OCI-LY3 (cell line): ENCODE data around the gene FXR2.
A peak's percentile ranks its signal among the peaks of the same experiment; 100 is the strongest.

ENCODE experiments used
- H2AFZ ChIP-seq: fragments of 200-600, 300-600 bp; shearing (Covaris generic); 2 replicates; pipeline ENCODE4 v1.6.0; 2014; ENCODE audit warnings: antibody characterized with exemption, low read depth, low read length
- H3K27ac ChIP-seq: fragments of 200-600, 300-600 bp; sonication (generic); 2 replicates; pipeline ENCODE4 v1.5.1; 2014; ENCODE audit warnings: mild to moderate bottlenecking, low read length, moderate library complexity, mixed read lengths
- H3K27me3 ChIP-seq: fragments of 200-600, 300-600 bp; sonication (generic); 2 replicates; pipeline ENCODE4 v1.6.1; 2014; ENCODE audit warnings: low read depth, low read length, mixed read lengths
- H3K36me3 ChIP-seq: fragments of 200-600, 300-600 bp; sonication (generic); replicated peaks from 2 replicates; pipeline ENCODE3; 2014; ENCODE audit warnings: low read depth, low read length, mixed read lengths
- H3K4me1 ChIP-seq: fragments of 300-600, 200-600 bp; sonication (generic); 2 replicates; pipeline ENCODE4 v1.6.1; 2014; ENCODE audit warnings: low read length, mixed read lengths
- H3K4me2 ChIP-seq: fragments of 200-600, 300-600 bp; sonication (generic); 2 replicates; pipeline ENCODE4 v1.6.1; 2014; ENCODE audit warnings: low read length, mixed read lengths
- H3K4me3 ChIP-seq: fragments of 300-600, 200-600 bp; sonication (generic); 2 replicates; pipeline ENCODE4 v1.5.1; 2014; ENCODE audit warnings: antibody characterized with exemption, mild to moderate bottlenecking, low read length, moderate library complexity
- H3K79me2 ChIP-seq: fragments of 300-600, 200-600 bp; shearing (Covaris generic); 2 replicates; pipeline ENCODE4 v1.6.1; 2014; ENCODE audit warnings: mild to moderate bottlenecking, low read length, mixed read lengths
- H3K9ac ChIP-seq: fragments of 300-600, 200-600 bp; shearing (Covaris generic); 2 replicates; pipeline ENCODE4 v1.6.0; 2014; ENCODE audit warnings: mild to moderate bottlenecking, low read length, moderate library complexity
- H3K9me3 ChIP-seq: fragments of 200-600, 300-600 bp; shearing (Covaris generic); 2 replicates; pipeline ENCODE4 v1.6.1; 2014; ENCODE audit warnings: low read length, mixed read lengths; ENCODE audit not compliant: insufficient read depth
- H4K20me1 ChIP-seq: fragments of 200-600, 300-600 bp; sonication (generic); 2 replicates; pipeline ENCODE4 v1.6.1; 2016; ENCODE audit warnings: low read length, mixed read lengths; ENCODE audit not compliant: insufficient read depth
- EZH2phosphoT487 ChIP-seq: fragments of 200-600 bp; shearing (Covaris generic); IDR thresholded peaks from 2 replicates; pipeline ENCODE4 v1.6.1; 2018; ENCODE audit warnings: antibody characterized with exemption, mixed run types, low read depth
- TF ChIP-seq, protein P1 (sequence below): fragments of 200-600, 300-600 bp; sonication (generic); IDR thresholded peaks from 2 replicates; pipeline ENCODE4 v1.5.1; 2014; ENCODE audit warnings: antibody characterized with exemption, low read length, low read depth

Gene FXR2

DNA sequence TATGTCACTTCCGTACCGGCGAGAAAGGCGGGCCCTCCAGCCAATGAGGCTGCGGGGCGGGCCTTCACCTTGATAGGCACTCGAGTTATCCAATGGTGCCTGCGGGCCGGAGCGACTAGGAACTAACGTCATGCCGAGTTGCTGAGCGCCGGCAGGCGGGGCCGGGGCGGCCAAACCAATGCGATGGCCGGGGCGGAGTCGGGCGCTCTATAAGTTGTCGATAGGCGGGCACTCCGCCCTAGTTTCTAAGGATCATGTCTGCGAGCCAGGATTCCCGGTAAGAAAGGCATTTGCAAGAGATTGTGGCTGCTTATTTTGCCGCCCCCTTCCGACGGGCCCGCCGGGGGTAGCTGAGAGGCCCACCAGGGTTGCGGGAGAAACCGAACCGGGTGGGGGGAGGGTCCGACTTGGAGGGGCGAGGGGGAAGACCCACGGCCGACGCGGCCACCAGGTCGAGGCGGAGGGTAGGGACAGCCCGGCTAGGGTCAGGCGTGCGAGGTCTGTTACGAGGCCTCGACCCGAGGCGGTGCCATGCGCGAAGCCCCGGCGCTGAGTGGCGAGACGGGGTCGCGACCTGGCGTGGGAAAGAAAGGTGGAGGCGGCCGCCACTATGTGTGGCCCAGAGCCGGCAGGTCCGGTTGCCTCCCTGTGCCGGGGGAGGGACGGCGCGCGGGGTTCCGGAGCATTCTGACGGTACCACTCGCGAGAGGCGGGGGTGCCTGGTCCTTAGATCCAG lies 41.9 kb downstream of the FXR2 start:
- Histone ChIP-seq H3K9ac (peak overlapping the region; percentile 100), H3K4me2 (peak overlapping the region; percentile 75), H3K4me3 (peak overlapping the region; percentile 97), H3K9me3 (no peaks in the 10 kb centered on the region), H3K79me2 (peaks cover 64% of the 10 kb centered on the region), H4K20me1 (peaks cover 41% of the 10 kb centered on the region), H3K36me3 (peaks cover 55% of the 10 kb centered on the region), H3K27me3 (no peaks in the 10 kb centered on the region), H2AFZ (no peak overlapping the region), H3K27ac (peak overlapping the region; percentile 95), H3K4me1 (peaks cover 43% of the 10 kb centered on the region)
- TF ChIP-seq EZH2phosphoT487: no peak
- TF ChIP-seq, protein P1, sequence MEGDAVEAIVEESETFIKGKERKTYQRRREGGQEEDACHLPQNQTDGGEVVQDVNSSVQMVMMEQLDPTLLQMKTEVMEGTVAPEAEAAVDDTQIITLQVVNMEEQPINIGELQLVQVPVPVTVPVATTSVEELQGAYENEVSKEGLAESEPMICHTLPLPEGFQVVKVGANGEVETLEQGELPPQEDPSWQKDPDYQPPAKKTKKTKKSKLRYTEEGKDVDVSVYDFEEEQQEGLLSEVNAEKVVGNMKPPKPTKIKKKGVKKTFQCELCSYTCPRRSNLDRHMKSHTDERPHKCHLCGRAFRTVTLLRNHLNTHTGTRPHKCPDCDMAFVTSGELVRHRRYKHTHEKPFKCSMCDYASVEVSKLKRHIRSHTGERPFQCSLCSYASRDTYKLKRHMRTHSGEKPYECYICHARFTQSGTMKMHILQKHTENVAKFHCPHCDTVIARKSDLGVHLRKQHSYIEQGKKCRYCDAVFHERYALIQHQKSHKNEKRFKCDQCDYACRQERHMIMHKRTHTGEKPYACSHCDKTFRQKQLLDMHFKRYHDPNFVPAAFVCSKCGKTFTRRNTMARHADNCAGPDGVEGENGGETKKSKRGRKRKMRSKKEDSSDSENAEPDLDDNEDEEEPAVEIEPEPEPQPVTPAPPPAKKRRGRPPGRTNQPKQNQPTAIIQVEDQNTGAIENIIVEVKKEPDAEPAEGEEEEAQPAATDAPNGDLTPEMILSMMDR: no peak

DNA sequence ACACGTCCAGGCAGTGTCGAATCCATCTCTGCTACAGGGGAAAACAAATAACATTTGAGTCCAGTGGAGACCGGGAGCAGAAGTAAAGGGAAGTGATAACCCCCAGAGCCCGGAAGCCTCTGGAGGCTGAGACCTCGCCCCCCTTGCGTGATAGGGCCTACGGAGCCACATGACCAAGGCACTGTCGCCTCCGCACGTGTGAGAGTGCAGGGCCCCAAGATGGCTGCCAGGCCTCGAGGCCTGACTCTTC lies 42.4 kb downstream of the FXR2 start:
- Histone ChIP-seq H3K9ac (peak overlapping the region; percentile 87), H3K27ac (peak overlapping the region; percentile 69), H3K79me2 (peaks cover 60% of the 10 kb centered on the region), H3K9me3 (no peaks in the 10 kb centered on the region), H3K4me2 (peak overlapping the region; percentile 91), H3K4me3 (peak overlapping the region; percentile 96), H3K36me3 (peaks cover 50% of the 10 kb centered on the region), H2AFZ (no peak overlapping the region; the same call in 1 of the 2 replicates), H3K4me1 (peaks cover 38% of the 10 kb centered on the region), H3K27me3 (no peaks in the 10 kb centered on the region), H4K20me1 (peaks cover 36% of the 10 kb centered on the region)
- no peak for TF ChIP-seq EZH2phosphoT487
- TF ChIP-seq, protein P1: no peak

DNA sequence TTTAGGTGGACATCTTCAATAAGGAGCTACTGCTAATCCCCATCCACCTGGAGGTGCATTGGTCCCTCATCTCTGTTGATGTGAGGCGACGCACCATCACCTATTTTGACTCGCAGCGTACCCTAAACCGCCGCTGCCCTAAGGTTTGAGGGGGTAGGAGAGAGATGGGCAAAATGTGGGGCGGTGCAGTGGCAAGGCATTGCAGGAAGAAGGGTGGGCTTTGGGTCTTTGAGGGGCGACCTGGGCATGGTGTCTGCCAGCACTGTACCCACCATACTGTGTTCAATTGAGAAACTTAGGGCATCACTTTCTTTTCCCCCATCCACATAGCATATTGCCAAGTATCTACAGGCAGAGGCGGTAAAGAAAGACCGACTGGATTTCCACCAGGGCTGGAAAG lies 44.3 kb downstream of the FXR2 start:
- peaks cover 17% of the 10 kb centered on the region for H4K20me1 ChIP-seq
- no peak overlapping the region for H3K4me2 ChIP-seq
- H3K4me1 ChIP-seq: peaks cover 19% of the 10 kb centered on the region
- no peaks in the 10 kb centered on the region for H3K27me3 ChIP-seq
- H3K79me2 ChIP-seq: peaks cover 45% of the 10 kb centered on the region
- TF ChIP-seq, protein P1: no peak
- TF ChIP-seq EZH2phosphoT487: no peak
- no peak overlapping the region for H3K9ac ChIP-seq
- no peaks in the 10 kb centered on the region for H3K9me3 ChIP-seq
- peaks cover 37% of the 10 kb centered on the region for H3K36me3 ChIP-seq
- H3K4me3 ChIP-seq: no peak overlapping the region
- no peak overlapping the region for H2AFZ ChIP-seq
- no peak overlapping the region for H3K27ac ChIP-seq

DNA sequence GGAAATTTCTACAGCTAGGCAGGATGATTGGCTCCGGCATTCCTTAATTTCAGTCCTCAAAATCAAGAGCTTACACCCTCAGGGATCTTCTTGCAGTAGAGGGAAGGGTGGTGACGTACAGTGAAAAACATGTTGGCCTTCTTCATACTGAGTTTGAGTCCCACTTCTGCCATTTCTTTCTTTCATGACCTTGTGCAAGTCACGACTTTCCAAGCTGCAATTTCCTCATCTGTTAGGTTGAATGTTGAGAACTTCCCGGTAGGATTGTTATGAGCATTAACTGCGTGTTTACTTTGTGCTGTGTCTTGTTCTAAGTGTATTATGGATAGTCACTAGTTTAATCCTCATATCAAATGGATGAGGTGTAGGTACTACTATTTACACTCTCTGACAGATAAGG lies 45.1 kb downstream of the FXR2 start:
- no peaks in the 10 kb centered on the region for H3K27me3 ChIP-seq
- H3K36me3 ChIP-seq: peaks cover 32% of the 10 kb centered on the region
- peaks cover 11% of the 10 kb centered on the region for H3K4me1 ChIP-seq
- H3K4me3 ChIP-seq: no peak overlapping the region
- H3K4me2 ChIP-seq: no peak overlapping the region
- H3K27ac ChIP-seq: no peak overlapping the region
- H3K9ac ChIP-seq: no peak overlapping the region
- peaks cover 45% of the 10 kb centered on the region for H3K79me2 ChIP-seq
- no peak overlapping the region for H2AFZ ChIP-seq
- no peaks in the 10 kb centered on the region for H3K9me3 ChIP-seq
- no peak for TF ChIP-seq EZH2phosphoT487
- TF ChIP-seq, protein P1: no peak
- H4K20me1 ChIP-seq: peaks cover 9% of the 10 kb centered on the region
